A673 (cell line): Measurements from ENCODE around the gene TMEM161A. TPM values are rescaled to one million over a fixed set of nuclear protein-coding genes. Genes with fewer than 3 reads are reported as not detected.
"Not testable (repeated sequence)": the region's sequence is repeated elsewhere in the genome, so short reads cannot be mapped to it uniquely, and the experiment has no call there.

Experiments
- BruUV-seq: library from RNA; stranded (reverse); fragments of 400-500 nt; replicated peaks from 2 replicates; lab custom pipeline; 2021; lab: Mats Ljungman, UMichigan
- CTCF ChIA-PET: fragments of 300-600 bp; sonication (Branson Sonifier 250); formaldehyde crosslinking; loops from one replicate; lab custom pipeline; 2022; ENCODE audit warnings: antibody characterized with exemption; lab: Charles Lee
- POLR2A ChIA-PET: fragments of 300-600 bp; sonication (Branson Sonifier 250); formaldehyde crosslinking; loops from one replicate; lab custom pipeline; 2022; ENCODE audit warnings: antibody characterized with exemption; ENCODE audit not compliant: low non-redundant PET; lab: Charles Lee
- DNase-seq: peaks from one replicate; pipeline ENCODE4 v3.0.0-alpha.2; 2015; ENCODE audit warnings: low spot score
- H3K27ac ChIP-seq: fragments of 200-600 bp; sonication (generic); 2 replicates; pipeline ENCODE4 v1.5.1; 2016; ENCODE audit warnings: mixed run types, low read depth, mild to moderate bottlenecking, mixed read lengths, antibody characterized with exemption, low read length; ENCODE audit not compliant: poor library complexity, severe bottlenecking
- H3K27me3 ChIP-seq: fragments of 200-600 bp; sonication (generic); replicated peaks from 2 replicates; pipeline ENCODE4 v1.6.1; 2017; ENCODE audit warnings: mixed run types, low read depth, mild to moderate bottlenecking, mixed read lengths, antibody characterized with exemption, low read length; ENCODE audit not compliant: insufficient read depth, poor library complexity
- H3K36me3 ChIP-seq: fragments of 200-600 bp; sonication (generic); 2 replicates; pipeline ENCODE4 v1.6.1; 2016; ENCODE audit warnings: mixed run types, mild to moderate bottlenecking, mixed read lengths, antibody characterized with exemption, low read length; ENCODE audit not compliant: insufficient read depth, poor library complexity, severe bottlenecking
- H3K4me1 ChIP-seq: fragments of 200-600 bp; sonication (generic); 2 replicates; pipeline ENCODE4 v1.6.1; 2017; ENCODE audit warnings: mixed run types, mild to moderate bottlenecking, mixed read lengths, antibody characterized with exemption, low read length; ENCODE audit not compliant: insufficient read depth, poor library complexity, severe bottlenecking
- H3K4me3 ChIP-seq: fragments of 200-600 bp; sonication (generic); 2 replicates; pipeline ENCODE4 v1.5.1; 2016; ENCODE audit warnings: low read depth, mixed run types, mild to moderate bottlenecking, mixed read lengths, low read length; ENCODE audit not compliant: poor library complexity, severe bottlenecking
- H3K9me3 ChIP-seq: fragments of 200-600 bp; sonication (generic); 2 replicates; pipeline ENCODE4 v1.6.1; 2016; ENCODE audit warnings: mixed run types, low read depth, mild to moderate bottlenecking, mixed read lengths, antibody characterized with exemption, low read length; ENCODE audit not compliant: poor library complexity, severe bottlenecking
- EZH2 ChIP-seq: fragments of 200-600 bp; sonication (generic); IDR thresholded peaks from 2 replicates; pipeline ENCODE4 v1.6.1; 2017; ENCODE audit warnings: borderline replicate concordance, low read depth, mild to moderate bottlenecking, mixed read lengths, antibody characterized with exemption, low read length; ENCODE audit not compliant: poor library complexity, severe bottlenecking
- intact Hi-C: fragments of 100-400 bp; cut with micrococcal nuclease; formaldehyde crosslinking; loops from one replicate; pipeline ENCODE4 v1.10.0; 2022; ENCODE audit not compliant: unreplicated experiment
- total RNA-seq: library from RNA; stranded (reverse); gene quantifications from 2 replicates; pipeline ENCODE4 v1.2.3, GENCODE V29; 2021
- TF ChIP-seq, protein P1 (sequence below): fragments of 300-800, 200-600 bp; sonication (generic); conservative IDR thresholded peaks from 2 replicates; pipeline ENCODE4 v1.5.1; 2017; ENCODE audit warnings: low read depth, mild to moderate bottlenecking, antibody characterized with exemption, low read length, moderate library complexity, mixed read lengths

The TMEM161A gene
- total RNA-seq, 1 experiment from 2014 or later, result 34.4 TPM

DNA sequence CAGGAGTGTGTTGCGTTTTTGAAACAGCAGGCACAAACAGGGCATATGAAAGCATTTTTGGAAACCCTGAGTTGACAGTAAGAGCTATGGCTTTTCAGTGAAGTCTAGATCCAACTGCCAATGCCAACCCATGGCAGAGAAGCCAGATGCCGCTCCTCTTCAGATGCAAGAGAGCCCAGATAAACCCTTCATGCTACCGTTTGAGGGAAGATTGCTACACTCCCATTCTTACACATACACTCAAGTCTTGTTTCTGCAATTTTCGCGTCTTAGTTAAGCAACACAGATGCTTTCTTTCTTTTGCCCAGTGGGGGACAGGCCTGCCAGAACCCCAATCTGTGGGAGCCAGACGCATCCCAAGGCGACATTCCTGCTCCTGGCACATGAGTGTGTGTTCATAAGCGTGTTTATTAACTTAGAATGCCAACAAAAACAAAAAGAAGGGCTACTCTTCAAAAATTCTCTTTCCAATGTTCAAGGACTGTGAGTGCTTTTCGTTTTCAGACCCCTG lies 43.3 kb upstream of the TMEM161A start:
- Histone ChIP-seq H3K4me3 (no peak overlapping the region), H3K9me3 (no peaks in the 10 kb centered on the region), H3K36me3 (no peaks in the 10 kb centered on the region), H3K4me1 (no peaks in the 10 kb centered on the region), H3K27ac (no peak overlapping the region), H3K27me3 (no peaks in the 10 kb centered on the region)
- ChIA-PET POLR2A (no interaction called here), CTCF (no interaction called here)
- BruUV-seq, result no TSS peak
- no peak for TF ChIP-seq EZH2
- TF ChIP-seq, protein P1, sequence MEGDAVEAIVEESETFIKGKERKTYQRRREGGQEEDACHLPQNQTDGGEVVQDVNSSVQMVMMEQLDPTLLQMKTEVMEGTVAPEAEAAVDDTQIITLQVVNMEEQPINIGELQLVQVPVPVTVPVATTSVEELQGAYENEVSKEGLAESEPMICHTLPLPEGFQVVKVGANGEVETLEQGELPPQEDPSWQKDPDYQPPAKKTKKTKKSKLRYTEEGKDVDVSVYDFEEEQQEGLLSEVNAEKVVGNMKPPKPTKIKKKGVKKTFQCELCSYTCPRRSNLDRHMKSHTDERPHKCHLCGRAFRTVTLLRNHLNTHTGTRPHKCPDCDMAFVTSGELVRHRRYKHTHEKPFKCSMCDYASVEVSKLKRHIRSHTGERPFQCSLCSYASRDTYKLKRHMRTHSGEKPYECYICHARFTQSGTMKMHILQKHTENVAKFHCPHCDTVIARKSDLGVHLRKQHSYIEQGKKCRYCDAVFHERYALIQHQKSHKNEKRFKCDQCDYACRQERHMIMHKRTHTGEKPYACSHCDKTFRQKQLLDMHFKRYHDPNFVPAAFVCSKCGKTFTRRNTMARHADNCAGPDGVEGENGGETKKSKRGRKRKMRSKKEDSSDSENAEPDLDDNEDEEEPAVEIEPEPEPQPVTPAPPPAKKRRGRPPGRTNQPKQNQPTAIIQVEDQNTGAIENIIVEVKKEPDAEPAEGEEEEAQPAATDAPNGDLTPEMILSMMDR, result no peak
- no peak for DNase-seq
- intact Hi-C loops, result no loop called here

DNA sequence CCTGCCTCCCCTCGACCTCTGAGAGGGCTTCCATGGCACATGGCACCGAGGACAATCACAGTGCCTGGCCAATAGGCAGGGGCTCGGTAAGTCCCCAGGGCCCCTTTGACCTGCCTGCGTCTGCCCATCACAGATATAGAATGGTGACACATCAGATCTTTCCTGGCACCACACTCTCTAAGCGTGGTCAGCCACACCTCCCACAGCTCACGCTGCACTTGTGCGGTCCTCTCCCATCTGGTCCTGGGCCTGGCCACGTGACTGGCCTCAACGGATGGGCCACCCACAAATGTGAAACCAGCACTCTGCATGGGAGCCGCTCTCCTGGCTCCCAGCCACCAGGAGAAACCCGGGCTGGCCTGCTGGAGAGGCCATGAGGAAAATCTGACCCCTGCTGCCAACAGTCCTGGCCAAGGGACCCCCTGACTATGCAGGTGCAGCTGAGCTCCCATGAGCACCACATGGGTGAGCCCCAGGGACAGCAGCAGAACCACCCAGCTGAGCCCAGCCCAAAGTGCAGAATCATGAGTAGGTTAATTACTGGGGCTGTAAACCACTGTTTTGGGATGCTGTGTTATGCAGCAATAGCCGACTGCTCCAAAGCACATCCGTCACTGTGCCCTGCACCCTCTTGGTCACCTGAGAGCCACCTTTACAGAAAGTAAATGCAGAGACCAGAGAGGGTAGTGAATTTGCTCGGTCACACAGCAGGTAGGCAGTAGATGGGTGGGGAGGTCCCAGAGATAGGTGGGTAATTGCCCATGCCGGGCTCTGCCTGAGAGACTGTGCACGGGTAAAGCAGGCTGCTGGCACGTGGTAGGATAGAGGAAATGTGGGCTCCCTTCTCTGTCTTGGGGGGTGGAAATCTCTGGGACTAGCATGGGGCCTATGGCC lies 41.5 kb upstream of the TMEM161A start:
- TF ChIP-seq, protein P1, result no peak
- no peak for TF ChIP-seq EZH2
- Histone ChIP-seq H3K27me3 (no peaks in the 10 kb centered on the region), H3K9me3 (no peaks in the 10 kb centered on the region), H3K27ac (no peak overlapping the region), H3K36me3 (no peaks in the 10 kb centered on the region), H3K4me3 (no peak overlapping the region), H3K4me1 (no peaks in the 10 kb centered on the region)
- POLR2A ChIA-PET, result no interaction called here
- CTCF ChIA-PET, result no interaction called here
- intact Hi-C loops, result no loop called here
- no TSS peak for BruUV-seq
- no peak for DNase-seq

DNA sequence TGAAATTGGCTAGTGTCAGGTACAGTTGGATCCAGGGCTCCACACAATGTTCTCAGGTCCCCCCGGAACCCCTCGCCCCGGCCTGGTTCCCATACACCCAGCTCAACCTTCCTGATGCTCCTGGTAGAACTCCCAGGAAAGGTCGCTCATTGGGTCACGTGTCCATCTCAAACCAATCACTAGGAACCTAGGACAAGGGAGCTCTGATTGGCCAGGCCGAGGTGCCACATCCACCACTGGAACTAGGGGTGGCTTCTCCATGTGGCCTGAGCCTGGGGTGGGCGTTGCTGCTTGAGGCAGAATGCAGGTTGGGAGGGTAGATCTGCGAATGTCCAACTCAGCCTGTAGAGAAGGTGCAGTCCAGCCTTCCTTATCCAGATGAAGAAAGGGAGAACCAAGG lies 38.7 kb upstream of the TMEM161A start:
- DNase-seq, result no peak
- peaks cover 7% of the 10 kb centered on the region for H3K4me1 ChIP-seq
- H3K27me3 ChIP-seq, result no peaks in the 10 kb centered on the region
- H3K27ac ChIP-seq, result no peak overlapping the region
- ChIA-PET POLR2A (no interaction called here), CTCF (interaction anchor here (1.1 kb wide), 1 partner anchor 31 kb away, joined by 3 read pairs; no protein-coding TSS in a partner anchor)
- H3K9me3 ChIP-seq, result no peaks in the 10 kb centered on the region
- intact Hi-C loops, result no loop called here
- TF ChIP-seq, protein P1, result no peak
- TF ChIP-seq EZH2, result no peak
- no peak overlapping the region for H3K4me3 ChIP-seq
- no peaks in the 10 kb centered on the region for H3K36me3 ChIP-seq
- BruUV-seq, result no TSS peak

DNA sequence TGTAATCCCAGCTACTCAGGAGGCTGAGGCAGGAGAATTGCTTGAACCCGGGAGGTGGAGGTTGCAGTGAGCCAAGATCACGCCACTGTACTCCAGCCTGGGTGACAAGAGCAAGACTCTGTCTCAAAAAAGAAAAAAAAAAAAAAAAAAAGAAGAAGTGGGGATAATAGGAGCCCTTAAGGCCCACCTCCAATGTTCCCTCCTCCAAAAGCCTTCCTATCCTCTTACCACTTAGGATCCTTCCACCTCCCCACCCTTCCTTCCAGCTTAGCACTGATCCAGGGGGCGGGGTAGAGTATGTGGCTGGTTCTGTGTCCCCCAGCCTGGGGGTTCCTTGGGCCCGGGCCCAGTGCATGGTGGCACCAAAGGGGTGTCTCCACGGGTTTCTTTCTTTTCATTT lies 35.0 kb upstream of the TMEM161A start:
- intact Hi-C loops, POLR2A ChIA-PET, H3K27me3 ChIP-seq, DNase-seq, BruUV-seq, H3K36me3 ChIP-seq, H3K9me3 ChIP-seq, H3K4me3 ChIP-seq, H3K27ac ChIP-seq: not testable (repeated sequence)
- peaks cover 12% of the 10 kb centered on the region for H3K4me1 ChIP-seq
- CTCF ChIA-PET, result interaction anchor here (0.7 kb wide), 1 partner anchor 185 kb away, joined by 10 read pairs; no protein-coding TSS in a partner anchor
